ENCODE results near the gene PNPLA7. TPM values are rescaled to one million over a fixed set of nuclear protein-coding genes. Genes with fewer than 3 reads are reported as not detected.
"Not testable (repeated sequence)": the region's sequence is repeated elsewhere in the genome, so short reads cannot be mapped to it uniquely, and the experiment has no call there.

The PNPLA7 gene
- total RNA-seq, 1 experiment from 2014 or later: 1.8 TPM

DNA sequence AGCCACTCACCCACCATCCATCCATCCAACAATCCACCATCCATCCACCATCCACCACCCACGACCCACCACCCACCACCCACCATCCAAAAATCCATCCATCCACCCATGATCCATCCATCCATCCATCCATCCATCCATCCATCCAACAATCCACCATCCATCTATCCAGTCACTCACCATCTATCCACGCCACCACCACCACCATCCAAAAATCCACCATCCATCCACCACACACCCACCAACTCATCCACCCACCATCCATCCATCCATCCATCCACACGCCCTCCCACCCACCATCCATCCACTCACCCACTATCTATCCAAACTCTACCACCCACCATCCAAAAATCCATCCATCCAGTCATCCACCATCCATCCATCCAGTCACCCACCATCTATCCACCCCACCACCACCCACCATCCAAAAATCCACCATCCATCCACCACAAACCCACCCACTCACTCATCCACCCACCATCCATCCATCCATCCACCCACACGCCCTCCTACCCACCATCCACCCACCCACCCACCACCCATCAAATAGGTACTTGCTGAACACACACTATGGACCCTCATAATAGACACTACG lies 19.5 kb upstream of the PNPLA7 start:
- Histone ChIP-seq H2AFZ (ENCODE audit: low read depth, low read length, poor library complexity, severe bottlenecking) (no peak overlapping the region), H3K27me3 (ENCODE audit: insufficient read depth, low read length) (no peaks in the 10 kb centered on the region), H3K79me2 (ENCODE audit: insufficient read depth, low read length) (peaks cover 35% of the 10 kb centered on the region), H3K36me3 (ENCODE audit: control insufficient read depth in 1 of 2, insufficient read depth in 2 of 2, low read length in 2 of 2) (peaks cover 17 to 30% of the 10 kb centered on the region in 2 experiments; a peak in 3 of 4 replicates), H3K9ac (ENCODE audit: low read length) (no peak overlapping the region), H3K9me3 (ENCODE audit: control insufficient read depth in 1 of 2, insufficient read depth in 1 of 2, low read depth in 1 of 2, low read length in 2 of 2) (no peaks in the 10 kb centered on the region), H4K20me1 (ENCODE audit: insufficient read depth) (no peaks in the 10 kb centered on the region), H3K4me3 (replicated peaks in 1 of 2; ENCODE audit: low read depth in 1 of 2, low read length in 2 of 2) (no peak overlapping the region), H3K4me2 (ENCODE audit: low read length) (no peak overlapping the region), H3K4me1 (ENCODE audit: control insufficient read depth in 1 of 2, insufficient read depth in 2 of 2, low read length in 2 of 2) (no peaks in the 10 kb centered on the region), H3K9me2 (ENCODE audit: insufficient read depth) (no peaks in the 10 kb centered on the region), H3K27ac (ENCODE audit: low read depth, low read length) (no peak overlapping the region)
- ChIA-PET POLR2A (no interaction called here), RAD21 (ENCODE audit: low non-redundant PET in 1 of 2, low total read pairs in 2 of 2, uncharacterized antibody in 2 of 2, unreplicated experiment in 2 of 2) (no interaction called here), CTCF (no interaction called here)
- TF ChIP-seq TCF7L2 (IDR thresholded peaks at IDR 0.05; ENCODE audit: borderline replicate concordance, extremely low read depth, insufficient read depth, insufficient read length) (no peak), RAD21 (IDR thresholded peaks at IDR 0.05; ENCODE audit: low read depth) (no peak), CEBPB (IDR thresholded peaks at IDR 0.05; ENCODE audit: low read depth) (no peak), REST (IDR thresholded peaks at IDR 0.05; ENCODE audit: low read depth) (no peak)
- intact Hi-C loops (cut with micrococcal nuclease): no loop called here
- BruUV-seq (replicated peaks): no TSS peak
- DNase-seq (ENCODE audit: low read depth, low spot score): no peak
- ATAC-seq: no peak

- H3K27ac ChIP-seq (ENCODE audit: low read depth, low read length); H3K9me3 ChIP-seq (ENCODE audit: control insufficient read depth in 1 of 2, insufficient read depth in 1 of 2, low read depth in 1 of 2, low read length in 2 of 2); H4K20me1 ChIP-seq (ENCODE audit: insufficient read depth); intact Hi-C loops (cut with micrococcal nuclease); H3K9me2 ChIP-seq (ENCODE audit: insufficient read depth); POLR2A ChIA-PET; ATAC-seq; H3K9ac ChIP-seq (ENCODE audit: low read length); DNase-seq (ENCODE audit: low read depth, low spot score); H2AFZ ChIP-seq (ENCODE audit: low read depth, low read length, poor library complexity, severe bottlenecking); H3K27me3 ChIP-seq (ENCODE audit: insufficient read depth, low read length); H3K4me3 ChIP-seq (replicated peaks in 1 of 2; ENCODE audit: low read depth in 1 of 2, low read length in 2 of 2); BruUV-seq (replicated peaks); H3K4me2 ChIP-seq (ENCODE audit: low read length); H3K4me1 ChIP-seq (ENCODE audit: control insufficient read depth in 1 of 2, insufficient read depth in 2 of 2, low read length in 2 of 2); RAD21 ChIA-PET (ENCODE audit: low non-redundant PET in 1 of 2, low total read pairs in 2 of 2, uncharacterized antibody in 2 of 2, unreplicated experiment in 2 of 2); CTCF ChIA-PET: not testable (repeated sequence)
- H3K79me2 ChIP-seq (ENCODE audit: insufficient read depth, low read length): peaks cover 24% of the 10 kb centered on the region
- peaks cover 15 to 23% of the 10 kb centered on the region in 2 experiments; a peak in 3 of 4 replicates for H3K36me3 ChIP-seq (ENCODE audit: control insufficient read depth in 1 of 2, insufficient read depth in 2 of 2, low read length in 2 of 2)
These were observed 18.2 kb upstream of the PNPLA7 start for GRCh38 chr9:137568445-137568844.
